B cell (primary cell): ENCODE results near the gene CREB3L4. TPM values are rescaled to one million over a fixed set of nuclear protein-coding genes. Genes with fewer than 3 reads are reported as not detected.

ENCODE experiments used
- ATAC-seq: fragments of 200-7000 bp; cut with Tn5 transposase; one replicate; pipeline ENCODE4 v1.10.0; 2021; ENCODE audit warnings: low read depth, mild to moderate bottlenecking, moderate number of reproducible peaks, moderate library complexity
- CTCF ChIA-PET: fragments of 350-600 bp; sonication (Branson Sonifier 250); formaldehyde crosslinking; loops from one replicate; lab custom pipeline; 2021; ENCODE audit warnings: antibody characterized with exemption, inconsistent platforms; lab: Charles Lee
- POLR2A ChIA-PET: fragments of 350-600 bp; sonication (Branson Sonifier 250); formaldehyde crosslinking; loops from one replicate; lab custom pipeline; 2021; ENCODE audit warnings: antibody characterized with exemption; lab: Charles Lee
- DNase-seq: peaks from one replicate; pipeline ENCODE4 v3.0.0; 2013
- H2AFZ ChIP-seq: 2 replicates; pipeline ENCODE4 v1.6.1; 2012; ENCODE audit warnings: mild to moderate bottlenecking, low read depth, low read length; ENCODE audit not compliant: insufficient read depth, poor library complexity, severe bottlenecking
- H3K27ac ChIP-seq, 2 donors: 1 replicate in 1 of 2; 2 replicates in 1 of 2; pipeline ENCODE4 v1.5.1; 2012 to 2013; ENCODE audit warnings: low read length in 2 of 2, mild to moderate bottlenecking in 2 of 2, moderate library complexity in 1 of 2
- H3K27me3 ChIP-seq, 4 experiments: fragments of 200-600 bp in 1 of 4; sonication (generic) in 1 of 4; replicated peaks in 1 of 4; 1 replicate in 2 of 4; 2 replicates in 2 of 4; pipeline versions ENCODE4 v1.6.1 to v1.7.0; 2013 to 2016; ENCODE audit warnings: low read length in 3 of 4, mild to moderate bottlenecking in 2 of 4, mixed read lengths in 1 of 4, moderate library complexity in 1 of 4; ENCODE audit not compliant: insufficient read depth in 4 of 4, control insufficient read depth in 3 of 4; ENCODE audit errors: control extremely low read depth in 1 of 4
- H3K36me3 ChIP-seq, 2 experiments: replicated peaks in 1 of 2; 1 replicate in 1 of 2; 2 replicates in 1 of 2; pipeline versions ENCODE4 v1.6.1 to v1.7.1; 2013; ENCODE audit warnings: low read length in 1 of 2; ENCODE audit not compliant: insufficient read depth in 2 of 2, control insufficient read depth in 1 of 2; ENCODE audit errors: control extremely low read depth in 1 of 2, extremely low read depth in 1 of 2
- H3K4me1 ChIP-seq, 2 donors: fragments of 200-600 bp in 1 of 2; sonication (generic) in 1 of 2; 1 replicate in 1 of 2; 2 replicates in 1 of 2; pipeline versions ENCODE4 v1.5.1 to v1.6.1; 2013 to 2017; ENCODE audit warnings: low read length in 2 of 2; ENCODE audit not compliant: control insufficient read depth in 2 of 2, insufficient read depth in 2 of 2
- H3K4me2 ChIP-seq: replicated peaks from 2 replicates; pipeline ENCODE3; 2012; ENCODE audit warnings: mild to moderate bottlenecking, low read depth, low read length; ENCODE audit not compliant: poor library complexity, severe bottlenecking
- H3K4me3 ChIP-seq, 5 experiments: fragments of 200-600 bp in 1 of 5; sonication (generic) in 1 of 5; 1 replicate in 3 of 5; 2 replicates in 2 of 5; pipeline versions ENCODE4 v1.5.1 to v1.7.0; 2011 to 2016; ENCODE audit warnings: low read length in 4 of 5, mild to moderate bottlenecking in 4 of 5, low read depth in 2 of 5, control low read depth in 1 of 5, moderate library complexity in 1 of 5; ENCODE audit not compliant: insufficient read depth in 1 of 5; ENCODE audit errors: control extremely low read depth in 1 of 5, extremely low read depth in 1 of 5
- H3K79me2 ChIP-seq: fragments of 200-600 bp; sonication (generic); one replicate; pipeline ENCODE4 v1.6.0; 2016; ENCODE audit warnings: low read length; ENCODE audit not compliant: control insufficient read depth, insufficient read depth
- H3K9ac ChIP-seq: fragments of 200-600 bp; sonication (generic); 2 replicates; pipeline ENCODE4 v1.6.1; 2017; ENCODE audit warnings: mild to moderate bottlenecking, low read length, moderate library complexity
- H3K9me3 ChIP-seq, 3 donors: one replicate each; pipeline versions ENCODE4 v1.6.1 to v1.7.1; 2013; ENCODE audit warnings: low read length in 2 of 3; ENCODE audit not compliant: control insufficient read depth in 2 of 3, insufficient read depth in 1 of 3; ENCODE audit errors: control extremely low read depth in 1 of 3
- H4K20me1 ChIP-seq: 2 replicates; pipeline ENCODE4 v1.6.0; 2012; ENCODE audit warnings: mild to moderate bottlenecking, low read length; ENCODE audit not compliant: insufficient read depth, control insufficient read depth, poor library complexity, severe bottlenecking
- H3K27ac Mint-ChIP-seq: one replicate; pipeline ENCODE4 v1.8.0; 2021; ENCODE audit warnings: mixed read lengths
- H3K27me3 Mint-ChIP-seq: one replicate; pipeline ENCODE4 v1.8.0; 2021; ENCODE audit warnings: mixed read lengths
- H3K4me1 Mint-ChIP-seq: one replicate; pipeline ENCODE4 v1.8.0; 2021; ENCODE audit warnings: mixed read lengths
- H3K4me3 Mint-ChIP-seq: one replicate; pipeline ENCODE4 v1.8.0; 2021; ENCODE audit warnings: mixed read lengths
- H3K9me3 Mint-ChIP-seq: one replicate; pipeline ENCODE4 v1.8.0; 2022; ENCODE audit warnings: mixed read lengths; ENCODE audit not compliant: insufficient read depth
- CTCF ChIP-seq: fragments of 200-600 bp; IDR thresholded peaks from one replicate; pipeline ENCODE4 v1.8.0; 2022; ENCODE audit warnings: antibody characterized with exemption, mild to moderate bottlenecking
- EZH2 ChIP-seq: IDR thresholded peaks from 2 replicates; pipeline ENCODE4 v1.6.1; 2012; ENCODE audit warnings: borderline replicate concordance, low read depth, mild to moderate bottlenecking, moderate library complexity, low read length; ENCODE audit not compliant: insufficient read depth, poor library complexity, severe bottlenecking
- WGBS: methylation state at CpG from one replicate; pipeline ENCODE4 v1.1.5; 2013; ENCODE audit warnings: missing lambda C conversion rate; ENCODE audit not compliant: insufficient coverage; 5-methylcytosine and 5-hydroxymethylcytosine counted together
- intact Hi-C: fragments of 100-400 bp; cut with micrococcal nuclease; formaldehyde crosslinking; loops from one replicate; pipeline ENCODE4 v1.10.0; 2022
- polyA plus RNA-seq: library from polyadenylated mRNA; depleted of rRNA; stranded (reverse); fragments of >200 nt; gene quantifications from 2 replicates; pipeline ENCODE4 v1.2.3, GENCODE V29; 2012
- total RNA-seq, 2 donors: library from RNA; stranded (reverse); fragments of 120-200 nt in 1 of 2; gene quantifications; 1 replicate in 1 of 2; 2 replicates in 1 of 2; pipeline versions ENCODE4 v1.2.3 to v1.2.4, GENCODE V29; 2013 to 2022

Gene CREB3L4
- total and polyA plus RNA-seq, 2 donors (not counting 1 experiment from before 2014, with no cell fraction given), result 21.8 to 28.1 TPM

DNA sequence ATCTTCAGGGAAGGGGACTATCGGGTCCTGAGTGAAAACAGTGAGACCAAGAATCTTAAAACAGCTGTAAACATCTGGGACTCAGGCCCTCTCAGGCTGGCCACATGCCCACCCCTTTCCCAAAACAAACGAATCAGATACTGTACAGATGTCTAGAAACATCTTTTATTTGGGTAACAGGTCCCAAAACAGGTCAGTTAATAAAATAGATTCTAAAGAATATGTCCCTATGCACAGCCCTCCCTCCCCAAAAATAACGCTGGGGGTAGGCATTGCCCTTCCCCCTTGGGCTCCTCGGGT lies 8.8 kb upstream of the CREB3L4 start:
- ChIA-PET CTCF (interaction anchor here (0.7 to 5.6 kb wide), 6 partner anchors 9 to 391 kb away, joined by 3 to 47 read pairs (median 6); partner anchors contain the start of genes CREB3L4, DENND4B and JTB), POLR2A (interaction anchor here (0.5 to 9.2 kb wide), 8 partner anchors 9 to 185 kb away, joined by 3 to 115 read pairs (median 6); partner anchors contain the start of genes CREB3L4, DENND4B, GATAD2B and RPS27)
- Histone ChIP-seq H3K27ac (peak overlapping the region in 1 of 2 donors; percentile 97), H2AFZ (peak overlapping the region; percentile 39), H3K79me2 (peaks cover 73% of the 10 kb centered on the region), H3K27me3 (no peaks in the 10 kb centered on the region), H3K9me3 (no peaks in the 10 kb centered on the region), H3K36me3 (peaks cover 0 to 24% of the 10 kb centered on the region in 2 experiments), H3K4me3 (peak overlapping the region in 2 of 5 experiments; percentile 79 to 98), H3K4me1 (peaks cover 45 to 49% of the 10 kb centered on the region in 2 donors), H4K20me1 (peaks cover 46% of the 10 kb centered on the region), H3K4me2 (peak overlapping the region; percentile 86), H3K9ac (peak overlapping the region; percentile 99)
- WGBS, result no CpG with 5 or more reads among the region's 4 CpGs
- peak overlapping the region; percentile 100 for H3K4me3 Mint-ChIP-seq
- no peak for TF ChIP-seq EZH2
- no peak for TF ChIP-seq CTCF
- H3K27ac Mint-ChIP-seq, result peak overlapping the region; percentile 97
- DNase-seq (no peak), ATAC-seq (no peak)
- intact Hi-C loops, result loop anchor here (1.0 to 5.0 kb wide), 7 partner anchors 8 to 313 kb away; partner anchors contain the start of genes CREB3L4, DENND4B, HAX1 and JTB
- H3K27me3 Mint-ChIP-seq, result no peaks in the 10 kb centered on the region
- peaks cover 70% of the 10 kb centered on the region for H3K4me1 Mint-ChIP-seq
- H3K9me3 Mint-ChIP-seq, result no peaks in the 10 kb centered on the region

GRCh38 chr1:153959454-153959853 lies 8.2 kb upstream of the CREB3L4 start:
- H3K4me3 Mint-ChIP-seq, result no peak overlapping the region
- intact Hi-C loops, result loop anchor here (5.0 kb wide), 1 partner anchor 313 kb away; the partner anchor contains the start of gene HAX1
- ChIA-PET CTCF (interaction anchor here (1.0 to 5.6 kb wide), 4 partner anchors 8 to 28 kb away, joined by 5 to 47 read pairs (median 8); partner anchors contain the start of genes CREB3L4, DENND4B and JTB), POLR2A (interaction anchor here (1.6 to 9.2 kb wide), 4 partner anchors 8 to 37 kb away, joined by 3 to 115 read pairs (median 16); partner anchors contain the start of genes CREB3L4, DENND4B and GATAD2B)
- WGBS, result 95% methylated on average over 3 of the region's 3 CpGs
- no peak overlapping the region for H3K4me2 ChIP-seq
- peak overlapping the region; percentile 97 for H3K27ac Mint-ChIP-seq
- no peak for TF ChIP-seq CTCF
- no peak for TF ChIP-seq EZH2
- no peaks in the 10 kb centered on the region for H3K27me3 ChIP-seq
- H3K4me3 ChIP-seq, result no peak overlapping the region
- H4K20me1 ChIP-seq, result peaks cover 40% of the 10 kb centered on the region
- ATAC-seq (no peak), DNase-seq (no peak)
- peaks cover 48 to 52% of the 10 kb centered on the region in 2 donors for H3K4me1 ChIP-seq
- H3K27ac ChIP-seq, result peak overlapping the region in 1 of 2 donors; percentile 97
- no peak overlapping the region for H2AFZ ChIP-seq
- peaks cover 0 to 19% of the 10 kb centered on the region in 2 experiments for H3K36me3 ChIP-seq
- H3K4me1 Mint-ChIP-seq, result peaks cover 68% of the 10 kb centered on the region
- H3K9me3 ChIP-seq, result no peaks in the 10 kb centered on the region
- peaks cover 73% of the 10 kb centered on the region for H3K79me2 ChIP-seq
- H3K9ac ChIP-seq, result no peak overlapping the region
- no peaks in the 10 kb centered on the region for H3K9me3 Mint-ChIP-seq
- no peaks in the 10 kb centered on the region for H3K27me3 Mint-ChIP-seq
